Keratinocyte (primary cell): ENCODE data around the gene TMEM19. TPM values are rescaled to one million over a fixed set of nuclear protein-coding genes. Genes with fewer than 3 reads are reported as not detected.
A peak's percentile ranks its signal among the peaks of the same experiment; 100 is the strongest.

Source experiments
- DNase-seq: peaks from one replicate; pipeline ENCODE4 v3.0.0-alpha.2; 2011; ENCODE audit warnings: low read depth, missing footprints, low spot score
- FAIRE-seq: peaks from 2 replicates; lab custom pipeline; 2011; peaks lifted over from hg19 to GRCh38; lab: Jason Lieb, UNC
- H2AFZ ChIP-seq: 2 replicates; pipeline ENCODE4 v1.6.0; 2012; ENCODE audit warnings: low read length, control low read depth, inconsistent platforms; ENCODE audit not compliant: control insufficient read depth
- H3K27ac ChIP-seq: 2 replicates; pipeline ENCODE4 v1.5.1; 2011; ENCODE audit warnings: low read length; ENCODE audit not compliant: control insufficient read depth, insufficient read depth
- H3K27me3 ChIP-seq: 3 replicates; pipeline ENCODE4 v1.6.0; 2011; ENCODE audit warnings: low read length; ENCODE audit not compliant: control insufficient read depth, insufficient read depth; ENCODE audit errors: extremely low read depth
- H3K36me3 ChIP-seq, 2 experiments: 2 replicates in 1 of 2; 3 replicates in 1 of 2; pipeline ENCODE4 v1.5.1; 2011; ENCODE audit warnings: low read length in 2 of 2, mild to moderate bottlenecking in 1 of 2; ENCODE audit not compliant: control insufficient read depth in 2 of 2, insufficient read depth in 2 of 2; ENCODE audit errors: extremely low read depth in 1 of 2
- H3K4me1 ChIP-seq: 3 replicates; pipeline ENCODE4 v1.5.1; 2011; ENCODE audit warnings: low read length; ENCODE audit not compliant: control insufficient read depth, insufficient read depth; ENCODE audit errors: extremely low read depth
- H3K4me2 ChIP-seq: 3 replicates; pipeline ENCODE4 v1.6.0; 2011; ENCODE audit warnings: low read depth, low read length; ENCODE audit not compliant: control insufficient read depth, insufficient read depth; ENCODE audit errors: extremely low read depth
- H3K4me3 ChIP-seq, 3 experiments: fragments of 200-600 bp in 1 of 3; sonication (generic) in 1 of 3; 2 replicates in 2 of 3; 3 replicates in 1 of 3; pipeline ENCODE4 v1.5.1; 2011 to 2016; ENCODE audit warnings: low read length in 3 of 3, mild to moderate bottlenecking in 3 of 3, control low read depth in 2 of 3, inconsistent platforms in 1 of 3, low read depth in 1 of 3, mixed read lengths in 1 of 3, mixed run types in 1 of 3, moderate library complexity in 1 of 3; ENCODE audit not compliant: control insufficient read depth in 2 of 3, insufficient read depth in 2 of 3; ENCODE audit errors: extremely low read depth in 1 of 3
- H3K79me2 ChIP-seq: 2 replicates; pipeline ENCODE4 v1.6.0; 2012; ENCODE audit warnings: low read length; ENCODE audit not compliant: control insufficient read depth, insufficient read depth
- H3K9ac ChIP-seq: 3 replicates; pipeline ENCODE4 v1.6.0; 2011; ENCODE audit warnings: low read length; ENCODE audit not compliant: control insufficient read depth, insufficient read depth; ENCODE audit errors: extremely low read depth
- H3K9me1 ChIP-seq: 3 replicates; pipeline ENCODE4 v1.6.0; 2011; ENCODE audit warnings: low read length; ENCODE audit not compliant: control insufficient read depth, insufficient read depth; ENCODE audit errors: extremely low read depth
- H3K9me3 ChIP-seq: 2 replicates; pipeline ENCODE4 v1.5.1; 2012; ENCODE audit warnings: low read depth, low read length; ENCODE audit not compliant: control insufficient read depth
- H4K20me1 ChIP-seq: 3 replicates; pipeline ENCODE4 v1.6.0; 2011; ENCODE audit warnings: low read length; ENCODE audit not compliant: control insufficient read depth, insufficient read depth; ENCODE audit errors: extremely low read depth
- EZH2 ChIP-seq: IDR thresholded peaks from one replicate; pipeline ENCODE4 v1.6.1; 2012; ENCODE audit warnings: inconsistent platforms, mild to moderate bottlenecking, low read length, moderate library complexity
- dilution Hi-C: fragments of 300-500 bp; cut with MboI; formaldehyde crosslinking; loops from one replicate; pipeline ENCODE4 v1.7.0; 2020; ENCODE audit warnings: low sequenced_read_pairs; ENCODE audit not compliant: extremely low pct_ligation_motif_present
- polyA plus RNA-seq, 5 experiments: library from polyadenylated mRNA; depleted of rRNA in 3 of 5; stranded (reverse) in 3 of 5; stranded (forward) in 1 of 5; unstranded in 1 of 5; fragments of >200 nt; gene quantifications; 1 replicate in 1 of 5; 2 replicates in 3 of 5; 3 replicates in 1 of 5; pipeline versions ENCODE4 v1.2.1 to v1.2.3, GENCODE V29; 2011 to 2012; ENCODE audit warnings: missing spikeins in 2 of 5, low read depth in 1 of 5, low replicate concordance in 1 of 5
- TF ChIP-seq, protein P1 (sequence below), 3 experiments: IDR thresholded peaks in 1 of 3; conservative IDR thresholded peaks in 1 of 3; optimal IDR thresholded peaks in 1 of 3; 2 replicates in 2 of 3; 3 replicates in 1 of 3; pipeline versions ENCODE3 to v1.5.1; 2011; ENCODE audit warnings: low read length in 3 of 3, mild to moderate bottlenecking in 3 of 3, moderate library complexity in 2 of 3, control low read depth in 1 of 3, inconsistent platforms in 1 of 3; ENCODE audit not compliant: insufficient read depth in 2 of 3; ENCODE audit errors: extremely low read depth in 1 of 3

TMEM19 gene
- polyA plus RNA-seq, 1 donor (not counting 4 experiments of a cell fraction or from before 2014, with no cell fraction given) = 38.8 TPM

DNA sequence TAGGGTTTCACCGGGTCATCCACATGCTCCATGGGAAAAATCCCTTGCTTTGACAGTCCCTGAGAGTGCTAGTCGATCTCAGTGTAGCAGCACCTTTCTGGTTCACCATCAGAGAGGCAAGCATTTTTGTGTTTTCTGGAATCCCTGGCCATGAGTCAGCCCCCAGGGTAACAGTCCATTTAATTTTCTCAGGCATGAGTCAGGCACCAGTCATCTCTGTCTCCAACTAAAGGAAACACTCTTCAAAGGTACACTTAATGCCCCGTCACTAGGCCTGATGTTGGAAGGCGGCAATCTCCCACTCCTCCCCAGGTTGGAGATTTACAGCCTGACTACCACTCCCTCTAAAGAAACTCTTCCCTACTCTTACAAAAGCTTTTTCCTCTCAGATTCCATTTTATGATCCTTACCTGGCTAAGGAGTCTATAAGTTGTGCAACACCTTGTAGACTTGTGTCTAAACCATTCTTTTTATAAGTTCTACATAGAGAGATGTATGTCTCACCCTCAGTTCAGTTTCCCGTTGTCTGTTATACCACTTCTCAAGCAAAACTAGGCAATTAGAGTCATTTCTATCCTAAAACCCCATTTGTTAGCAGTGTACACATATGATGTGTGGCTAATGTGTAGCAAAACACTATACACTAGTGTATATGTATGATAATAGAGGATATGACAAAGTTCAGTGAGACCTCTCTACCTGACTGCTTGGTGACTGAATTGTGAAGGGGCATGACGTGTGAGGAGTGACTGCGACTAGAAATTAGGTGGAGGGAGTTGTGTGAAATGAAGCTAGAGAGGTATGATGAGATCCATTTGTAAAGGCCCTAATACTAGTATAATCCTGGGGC, 24.6 kb downstream of the TMEM19 start:
- FAIRE-seq (peak; percentile 99), DNase-seq (peak; percentile 75)
- Histone ChIP-seq H2AFZ (peak overlapping the region; percentile 78), H3K27ac (peak overlapping the region; percentile 82), H3K9me3 (no peaks in the 10 kb centered on the region), H3K79me2 (no peaks in the 10 kb centered on the region), H3K4me2 (peak overlapping the region; percentile 67), H3K4me1 (peaks cover 29% of the 10 kb centered on the region), H3K4me3 (no peak overlapping the region), H3K36me3 (no peaks in the 10 kb centered on the region), H3K9ac (no peak overlapping the region), H4K20me1 (no peaks in the 10 kb centered on the region), H3K27me3 (no peaks in the 10 kb centered on the region), H3K9me1 (no peaks in the 10 kb centered on the region)
- dilution Hi-C loops = no loop called here
- TF ChIP-seq EZH2 = no peak
- TF ChIP-seq, protein P1, sequence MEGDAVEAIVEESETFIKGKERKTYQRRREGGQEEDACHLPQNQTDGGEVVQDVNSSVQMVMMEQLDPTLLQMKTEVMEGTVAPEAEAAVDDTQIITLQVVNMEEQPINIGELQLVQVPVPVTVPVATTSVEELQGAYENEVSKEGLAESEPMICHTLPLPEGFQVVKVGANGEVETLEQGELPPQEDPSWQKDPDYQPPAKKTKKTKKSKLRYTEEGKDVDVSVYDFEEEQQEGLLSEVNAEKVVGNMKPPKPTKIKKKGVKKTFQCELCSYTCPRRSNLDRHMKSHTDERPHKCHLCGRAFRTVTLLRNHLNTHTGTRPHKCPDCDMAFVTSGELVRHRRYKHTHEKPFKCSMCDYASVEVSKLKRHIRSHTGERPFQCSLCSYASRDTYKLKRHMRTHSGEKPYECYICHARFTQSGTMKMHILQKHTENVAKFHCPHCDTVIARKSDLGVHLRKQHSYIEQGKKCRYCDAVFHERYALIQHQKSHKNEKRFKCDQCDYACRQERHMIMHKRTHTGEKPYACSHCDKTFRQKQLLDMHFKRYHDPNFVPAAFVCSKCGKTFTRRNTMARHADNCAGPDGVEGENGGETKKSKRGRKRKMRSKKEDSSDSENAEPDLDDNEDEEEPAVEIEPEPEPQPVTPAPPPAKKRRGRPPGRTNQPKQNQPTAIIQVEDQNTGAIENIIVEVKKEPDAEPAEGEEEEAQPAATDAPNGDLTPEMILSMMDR (optimal IDR thresholded peaks at IDR 0.05 in 1 of 3, IDR thresholded peaks at IDR 0.05 in 1 of 3, conservative IDR thresholded peaks at IDR 0.05 in 1 of 3; ENCODE audit: extremely low read depth in 1 of 3, insufficient read depth in 2 of 3, low read length in 3 of 3) = no peak

DNA sequence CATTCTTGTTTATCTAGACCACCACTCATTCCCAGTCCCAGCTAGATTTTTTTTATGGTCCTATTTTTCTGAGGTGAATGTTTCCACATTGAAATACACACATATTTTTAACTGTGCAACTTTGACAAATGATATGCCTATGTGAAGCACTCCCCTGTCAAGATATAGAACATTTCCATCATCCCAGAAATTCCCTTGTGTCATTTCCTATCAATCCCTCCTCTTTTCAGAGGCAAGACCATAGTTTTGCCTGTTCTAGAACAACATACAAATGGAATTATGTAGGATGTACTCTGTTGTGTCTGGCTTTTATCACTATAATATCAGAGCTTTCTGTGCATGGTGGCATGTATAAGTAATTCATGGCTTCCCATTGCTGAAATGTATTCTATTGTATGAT, 32.7 kb downstream of the TMEM19 start:
- no peak for TF ChIP-seq EZH2
- TF ChIP-seq, protein P1 (optimal IDR thresholded peaks at IDR 0.05 in 1 of 3, IDR thresholded peaks at IDR 0.05 in 1 of 3, conservative IDR thresholded peaks at IDR 0.05 in 1 of 3; ENCODE audit: extremely low read depth in 1 of 3, insufficient read depth in 2 of 3, low read length in 3 of 3) = no peak
- H3K9me1 ChIP-seq = no peaks in the 10 kb centered on the region
- H2AFZ ChIP-seq = no peak overlapping the region
- FAIRE-seq = peak; percentile 52
- dilution Hi-C loops = no loop called here
- H3K27ac ChIP-seq = no peak overlapping the region
- no peaks in the 10 kb centered on the region for H3K27me3 ChIP-seq
- no peaks in the 10 kb centered on the region for H3K79me2 ChIP-seq
- no peak overlapping the region for H3K4me2 ChIP-seq
- H3K36me3 ChIP-seq = no peaks in the 10 kb centered on the region
- DNase-seq = no peak
- H3K9me3 ChIP-seq = no peaks in the 10 kb centered on the region
- H3K4me3 ChIP-seq = no peak overlapping the region
- peaks cover 18% of the 10 kb centered on the region for H3K4me1 ChIP-seq
- no peak overlapping the region for H3K9ac ChIP-seq
- no peaks in the 10 kb centered on the region for H4K20me1 ChIP-seq
